HepG2 (cell line): ENCODE data around the gene IPO13. TPM values are rescaled to one million over a fixed set of nuclear protein-coding genes. Genes with fewer than 3 reads are reported as not detected.

Experiments used
- ATAC-seq: fragments of 200-7000 bp; cut with Tn5 transposase; 3 replicates; pipeline ENCODE4 v1.9.1; 2020; ENCODE audit warnings: mild to moderate bottlenecking, moderate library complexity
- BruUV-seq: library from RNA; stranded (reverse); fragments of 400-500 nt; replicated peaks from 2 replicates; lab custom pipeline; 2021; lab: Mats Ljungman, UMichigan
- CTCF ChIA-PET: fragments of 300-600 bp; formaldehyde crosslinking; extraction: SDS; loops from one replicate; lab custom pipeline; 2021; ENCODE audit warnings: low total read pairs, inconsistent platforms, low intra/inter-chr PET ratio; lab: Yijun Ruan, JAX
- POLR2A ChIA-PET: fragments of 350-600 bp; sonication (Branson Sonifier 250); formaldehyde crosslinking; loops from one replicate; lab custom pipeline; 2020; ENCODE audit warnings: antibody characterized with exemption, inconsistent platforms; lab: Yijun Ruan, JAX
- DNase-seq: peaks from one replicate; pipeline ENCODE4 v3.0.0-alpha.2; 2015; ENCODE audit warnings: low spot score
- FAIRE-seq: peaks from 3 replicates; lab custom pipeline; 2011; peaks lifted over from hg19 to GRCh38; lab: Jason Lieb, UNC
- H2AFZ ChIP-seq: one replicate; pipeline ENCODE4 v1.6.1; 2011; ENCODE audit warnings: low read length, inconsistent platforms
- H3K27ac ChIP-seq: fragments of 300-600 bp; 3 replicates; pipeline ENCODE4 v1.8.0; 2011; ENCODE audit warnings: mixed run types, mild to moderate bottlenecking, mixed read lengths, low read length, inconsistent platforms; ENCODE audit not compliant: insufficient read depth; ENCODE audit errors: extremely low read length
- H3K27me3 ChIP-seq, 2 experiments: fragments of 200-600 bp in 1 of 2; 2 replicates in 1 of 2; 3 replicates in 1 of 2; pipeline versions ENCODE4 v1.6.0 to v1.8.0; 2011; ENCODE audit warnings: low read length in 2 of 2, mild to moderate bottlenecking in 2 of 2, moderate library complexity in 2 of 2, inconsistent platforms in 1 of 2; ENCODE audit not compliant: insufficient read depth in 2 of 2, control insufficient read depth in 1 of 2
- H3K36me3 ChIP-seq, 2 experiments: fragments of 200-600 bp in 1 of 2; replicated peaks in 1 of 2; 2 replicates in 1 of 2; 3 replicates in 1 of 2; pipeline versions ENCODE4 v1.5.1 to v1.8.0; 2011; ENCODE audit warnings: low read length in 2 of 2, inconsistent platforms in 1 of 2; ENCODE audit not compliant: insufficient read depth in 2 of 2, control insufficient read depth in 1 of 2
- H3K4me1 ChIP-seq: 2 replicates; pipeline ENCODE4 v1.5.1; 2012; ENCODE audit warnings: low read length, inconsistent platforms; ENCODE audit not compliant: insufficient read depth
- H3K4me2 ChIP-seq: 2 replicates; pipeline ENCODE4 v1.6.0; 2011; ENCODE audit warnings: low read depth, low read length, inconsistent platforms
- H3K4me3 ChIP-seq, 3 experiments: fragments of 200-600 bp in 1 of 3; sonication (generic), shearing (Covaris generic) in 1 of 3; replicated peaks in 1 of 3; 2 replicates each; pipeline ENCODE4 v1.5.1; 2011 to 2016; ENCODE audit warnings: low read length in 3 of 3, inconsistent platforms in 2 of 3, low read depth in 2 of 3, mild to moderate bottlenecking in 2 of 3, control low read depth in 1 of 3, mixed read lengths in 1 of 3; ENCODE audit not compliant: insufficient read depth in 1 of 3
- H3K79me2 ChIP-seq: one replicate; pipeline ENCODE4 v1.6.1; 2011; ENCODE audit warnings: low read length, inconsistent platforms; ENCODE audit not compliant: insufficient read depth
- H3K9ac ChIP-seq: 2 replicates; pipeline ENCODE4 v1.6.0; 2011; ENCODE audit warnings: mild to moderate bottlenecking, low read depth, low read length, inconsistent platforms; ENCODE audit not compliant: insufficient read depth
- H3K9me3 ChIP-seq: 2 replicates; pipeline ENCODE4 v1.5.1; 2012; ENCODE audit warnings: mild to moderate bottlenecking, low read length
- H4K20me1 ChIP-seq: 2 replicates; pipeline ENCODE4 v1.6.0; 2011; ENCODE audit warnings: inconsistent platforms, mild to moderate bottlenecking, low read length, moderate library complexity; ENCODE audit not compliant: insufficient read depth
- ARID4A ChIP-seq: sonication (generic); formaldehyde crosslinking; IDR thresholded peaks from 2 replicates; pipeline ENCODE4 v1.5.0; 2020; ENCODE audit warnings: mild to moderate bottlenecking, missing genetic modification reagents, borderline replicate concordance
- CEBPG ChIP-seq: IDR thresholded peaks from 2 replicates; pipeline ENCODE4 v1.6.1; 2016
- DDIT3 ChIP-seq: sonication (generic); formaldehyde crosslinking; IDR thresholded peaks from 2 replicates; pipeline ENCODE4 v1.4.0; 2020; ENCODE audit warnings: mild to moderate bottlenecking, missing genetic modification reagents
- E2F5 ChIP-seq: sonication (generic); formaldehyde crosslinking; conservative IDR thresholded peaks from 2 replicates; pipeline ENCODE4 v1.4.0; 2020; ENCODE audit warnings: missing genetic modification reagents
- HES4 ChIP-seq: sonication (generic); formaldehyde crosslinking; IDR thresholded peaks from 2 replicates; pipeline ENCODE4 v1.9.0; 2021; ENCODE audit warnings: mild to moderate bottlenecking, missing genetic modification reagents, borderline replicate concordance
- KDM5A ChIP-seq: fragments of 200-600 bp; sonication (generic); IDR thresholded peaks from 2 replicates; pipeline ENCODE4 v1.7.0; 2018; ENCODE audit warnings: antibody characterized with exemption, mild to moderate bottlenecking, low read length, borderline replicate concordance
- MATR3 ChIP-seq: sonication (generic); formaldehyde crosslinking; IDR thresholded peaks from 2 replicates; pipeline ENCODE4 v1.4.0; 2020; ENCODE audit warnings: missing genetic modification reagents
- PRMT3 ChIP-seq: sonication (generic); formaldehyde crosslinking; IDR thresholded peaks from 2 replicates; pipeline ENCODE4 v1.8.1; 2022; ENCODE audit warnings: low read depth, mild to moderate bottlenecking, moderate library complexity, missing genetic modification reagents, borderline replicate concordance
- RFXAP ChIP-seq: sonication (generic); formaldehyde crosslinking; IDR thresholded peaks from 2 replicates; pipeline ENCODE4 v1.4.0; 2020; ENCODE audit warnings: missing genetic modification reagents, borderline replicate concordance
- SNAPC5 ChIP-seq: sonication (generic); formaldehyde crosslinking; IDR thresholded peaks from 2 replicates; pipeline ENCODE4 v1.8.1; 2023; ENCODE audit warnings: mild to moderate bottlenecking, missing genetic modification reagents, borderline replicate concordance
- YY1 ChIP-seq: IDR thresholded peaks from 2 replicates; pipeline ENCODE4 v1.6.1; 2011; ENCODE audit warnings: low read length, low read depth, moderate library complexity, mild to moderate bottlenecking; ENCODE audit not compliant: insufficient read depth, insufficient replicate concordance
- ZBTB7A ChIP-seq: sonication (generic); formaldehyde crosslinking; IDR thresholded peaks from 2 replicates; pipeline ENCODE4 v1.8.0; 2022; ENCODE audit warnings: mild to moderate bottlenecking, missing genetic modification reagents
- ZNF296 ChIP-seq: sonication (generic); formaldehyde crosslinking; conservative IDR thresholded peaks from 2 replicates; pipeline ENCODE4 v1.5.0; 2020; ENCODE audit warnings: mild to moderate bottlenecking, missing genetic modification reagents
- ZNF569 ChIP-seq: sonication (generic); formaldehyde crosslinking; IDR thresholded peaks from 2 replicates; pipeline ENCODE4 v1.5.0; 2020; ENCODE audit warnings: mild to moderate bottlenecking, missing genetic modification reagents, moderate library complexity, borderline replicate concordance
- ZNF839 ChIP-seq: sonication (generic); formaldehyde crosslinking; IDR thresholded peaks from 2 replicates; pipeline ENCODE4 v1.4.0; 2020; ENCODE audit warnings: missing genetic modification reagents, mild to moderate bottlenecking, borderline replicate concordance
- ZNF879 ChIP-seq: sonication (generic); formaldehyde crosslinking; IDR thresholded peaks from 2 replicates; pipeline ENCODE4 v1.8.1; 2023; ENCODE audit warnings: missing genetic modification reagents
- ZSCAN25 ChIP-seq: sonication (generic); formaldehyde crosslinking; IDR thresholded peaks from 2 replicates; pipeline ENCODE4 v1.8.0; 2022; ENCODE audit warnings: mild to moderate bottlenecking, missing genetic modification reagents
- WGBS: methylation state at CpG from one replicate; pipeline ENCODE4 v1.1.6; 2017; ENCODE audit warnings: low lambda C conversion rate; 5-methylcytosine and 5-hydroxymethylcytosine counted together
- in situ Hi-C: cut with HindIII; loops from 2 replicates; pipeline ENCODE4 v1.10.0; 2017; ENCODE audit warnings: low pct_unique_long_range_greater_than_20kb; ENCODE audit not compliant: extremely low pct_ligation_motif_present
- intact Hi-C: fragments of 100-400 bp; cut with micrococcal nuclease; formaldehyde crosslinking; loops from one replicate; pipeline ENCODE4 v1.10.0; 2022; ENCODE audit not compliant: unreplicated experiment
- polyA plus RNA-seq, 8 experiments: library from polyadenylated mRNA; depleted of rRNA in 3 of 8; stranded (reverse) in 7 of 8; unstranded in 1 of 8; fragments of >200 nt; fragmentation: Illumina TruSeq in 4 of 8; extraction: Trizol in 4 of 8; gene quantifications; 2 replicates each; pipeline versions ENCODE4 v1.2.1 to v1.2.3, GENCODE V29; 2011 to 2016; ENCODE audit warnings: low read depth in 4 of 8, missing spikeins in 1 of 8, mixed read lengths in 1 of 8; ENCODE audit not compliant: insufficient read depth in 1 of 8
- total RNA-seq, 5 experiments: library from RNA; depleted of rRNA; stranded (reverse); fragments of >200 nt; fragmentation: Illumina TruSeq; extraction: Trizol; gene quantifications; 2 replicates each; pipeline ENCODE4 v1.2.3, GENCODE V29; 2016; ENCODE audit warnings: low read depth in 1 of 5

The IPO13 gene
- total and polyA plus RNA-seq, 2 of the 13 experiments (the other 11 are each of a cell fraction or from before 2014, with no cell fraction given), result 12.9 to 15.6 TPM

- peak overlapping the region; percentile 93 for H3K27ac ChIP-seq
- no peak for FAIRE-seq
- TF ChIP-seq ZNF879 (CRISPR knock-in tag) (no peak; the same call in 1 of the 2 replicates), DDIT3 (CRISPR knock-in tag) (no peak), RFXAP (CRISPR knock-in tag) (no peak), PRMT3 (no peak), ARID4A (CRISPR knock-in tag) (peak; percentile 57; the same call in 1 of the 2 replicates), ZNF296 (CRISPR knock-in tag) (no peak; the same call in 1 of the 2 replicates), HES4 (CRISPR knock-in tag) (0 out of 2 replicates have a peak, but pooled peaks have one; percentile 6), MATR3 (no peak), CEBPG (CRISPR knock-in tag) (no peak), YY1 (no peak), ZBTB7A (no peak), ZSCAN25 (CRISPR knock-in tag) (no peak), ZNF569 (peak; percentile 16; the same call in 1 of the 2 replicates), E2F5 (CRISPR knock-in tag) (no peak), SNAPC5 (no peak), KDM5A (0 out of 2 replicates have a peak, but pooled peaks have one; percentile 26), ZNF839 (CRISPR knock-in tag) (peak; percentile 19; the same call in 1 of the 2 replicates)
These were observed 517 bp downstream of the IPO13 start for GRCh38 chr1:43947061-43947873.

More at GRCh38 chr1:43947061-43947873, 517 bp downstream of the IPO13 start:
- in situ Hi-C loops, result no loop called here
- H3K4me2 ChIP-seq, result peak overlapping the region; percentile 84
- WGBS, result 0% methylated on average over 6 of the region's 27 CpGs
- H3K9ac ChIP-seq, result peak overlapping the region; percentile 94
- DNase-seq (no peak), ATAC-seq (peak; percentile 11)
- H3K4me1 ChIP-seq, result peaks cover 27% of the 10 kb centered on the region
- peak overlapping the region; percentile 69 to 90 (median 79) for H3K4me3 ChIP-seq
- POLR2A ChIA-PET, result interaction anchor here (0.8 to 5.0 kb wide), 8 partner anchors 8 to 184 kb away, joined by 3 to 38 read pairs (median 7); partner anchors contain the start of genes ATP6V0B and DPH2
- BruUV-seq, result TSS peak; percentile 61
- H2AFZ ChIP-seq, result no peak overlapping the region
- no peaks in the 10 kb centered on the region for H3K9me3 ChIP-seq
- H3K79me2 ChIP-seq, result peaks cover 11% of the 10 kb centered on the region
- H3K27me3 ChIP-seq, result no peaks in the 10 kb centered on the region; a peak in 1 of 5 replicates
- intact Hi-C loops, result loop anchor here (1.0 to 5.0 kb wide), 2 partner anchors 22 to 240 kb away; partner anchors contain the start of gene ST3GAL3
- H4K20me1 ChIP-seq, result no peaks in the 10 kb centered on the region
- H3K36me3 ChIP-seq, result no peaks in the 10 kb centered on the region; a peak in 1 of 5 replicates
- CTCF ChIA-PET, result interaction anchor here (0.7 kb wide), 1 partner anchor 184 kb away, joined by 3 read pairs; no protein-coding TSS in a partner anchor
